HG03378 (cell line): ENCODE measurements around the gene CLCN1.

Experiments used
- ATAC-seq: cut with Tn5 transposase; IDR thresholded peaks from one replicate; pipeline ENCODE4 v1.9.1; 2021; ENCODE audit warnings: mild to moderate bottlenecking, moderate library complexity; ENCODE audit not compliant: unreplicated experiment

The CLCN1 gene

DNA sequence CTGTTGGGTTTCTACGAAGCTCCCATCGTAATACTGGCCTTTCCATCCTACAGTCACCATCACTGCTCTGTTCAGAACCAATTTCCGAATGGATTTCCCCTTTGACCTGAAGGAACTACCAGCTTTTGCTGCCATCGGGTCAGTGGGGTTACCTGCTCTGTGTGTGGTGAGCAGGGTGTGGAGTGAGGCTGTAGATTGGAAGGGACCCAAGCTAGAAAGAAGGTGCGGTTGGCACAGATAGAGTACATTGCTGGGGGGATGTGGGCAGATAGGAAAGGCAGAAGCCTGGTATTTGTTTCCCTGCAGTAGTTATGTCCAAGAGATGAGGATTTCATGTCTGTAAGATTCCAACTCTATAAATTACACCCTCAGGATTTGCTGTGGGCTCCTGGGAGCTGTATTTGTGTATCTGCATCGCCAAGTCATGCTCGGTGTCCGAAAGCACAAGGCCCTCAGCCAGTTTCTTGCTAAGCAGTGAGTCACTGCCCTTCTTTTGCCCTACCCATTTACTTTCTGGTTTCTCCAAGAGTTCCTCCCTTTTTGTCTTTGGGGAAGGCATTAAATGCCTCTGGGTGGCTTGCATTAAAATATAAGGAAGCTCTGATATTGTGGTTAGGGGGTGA is 15.4 kb downstream of the CLCN1 start:
- no peak for ATAC-seq

DNA sequence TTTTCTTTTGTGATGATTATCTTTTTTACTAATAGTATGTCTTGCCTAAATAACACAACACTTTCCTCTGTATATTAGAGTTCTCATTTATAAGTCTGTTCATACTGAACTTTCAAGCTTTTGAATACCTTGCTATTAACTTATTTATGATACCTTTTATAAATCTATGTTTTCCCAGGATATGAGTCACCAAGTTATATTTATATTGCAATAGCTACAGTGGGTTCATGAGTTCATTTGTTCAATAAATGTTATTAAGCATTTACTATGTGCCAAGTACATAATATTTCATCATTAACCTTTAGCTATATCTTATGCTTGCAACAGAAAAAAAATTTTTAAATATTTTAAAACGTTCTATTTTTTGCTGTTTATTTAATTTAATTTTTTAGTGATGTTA is 18.3 kb downstream of the CLCN1 start:
- no peak for ATAC-seq

DNA sequence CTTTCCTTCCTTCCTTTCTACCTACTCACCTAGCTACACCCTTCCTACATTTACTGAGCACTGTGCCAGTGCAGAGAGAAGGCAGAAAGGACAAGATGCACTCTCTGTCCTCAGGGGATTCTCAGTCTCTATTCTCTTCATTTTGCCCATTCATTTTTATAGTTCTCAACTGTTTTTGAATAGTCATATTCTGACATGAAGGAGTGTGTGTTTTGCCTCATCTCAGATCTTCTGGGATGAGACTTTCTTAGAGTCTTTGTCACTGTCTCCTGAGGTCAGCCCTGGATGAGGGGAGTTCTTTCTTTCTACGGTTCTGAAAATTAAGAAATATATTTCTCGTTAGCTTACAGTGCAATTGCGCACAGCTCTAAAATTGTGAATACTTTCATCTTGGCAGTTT is 21.3 kb downstream of the CLCN1 start:
- ATAC-seq = no peak

DNA sequence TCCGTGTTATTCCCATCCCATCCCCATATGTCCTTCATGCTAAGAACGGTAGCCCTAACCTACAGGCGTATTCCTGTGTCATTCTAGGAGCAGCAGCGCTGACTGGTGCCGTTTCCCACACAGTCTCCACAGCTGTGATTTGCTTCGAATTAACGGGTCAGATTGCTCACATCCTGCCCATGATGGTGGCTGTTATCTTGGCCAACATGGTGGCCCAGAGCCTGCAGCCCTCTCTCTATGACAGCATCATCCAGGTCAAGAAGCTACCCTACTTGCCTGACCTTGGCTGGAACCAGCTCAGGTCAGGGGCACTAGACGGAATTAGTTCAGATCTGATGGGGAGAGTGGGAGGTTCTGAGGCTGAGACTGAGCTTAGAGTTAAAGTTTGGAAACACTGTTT is 25.9 kb downstream of the CLCN1 start:
- ATAC-seq = no peak

DNA sequence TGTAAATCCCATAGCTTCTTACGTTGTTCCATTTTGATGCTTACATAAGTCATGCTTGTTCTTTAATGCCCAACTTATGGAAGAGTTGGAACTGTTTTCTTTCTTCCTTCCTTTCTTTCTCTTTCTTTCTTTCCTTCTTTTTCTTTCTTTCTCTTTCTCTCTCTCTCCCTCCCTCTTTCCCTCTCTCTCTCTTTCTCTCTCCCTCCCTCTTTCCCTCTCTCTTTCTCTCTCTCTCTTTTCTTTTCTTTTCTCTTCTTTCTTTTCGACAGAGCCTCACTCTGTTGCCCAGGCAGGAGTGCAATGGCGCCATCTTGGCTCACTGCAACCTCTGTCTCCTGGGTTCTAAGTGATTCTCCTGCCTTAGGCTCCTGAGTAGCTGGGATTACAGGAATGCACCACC is 27.7 kb downstream of the CLCN1 start:
- ATAC-seq = no peak

DNA sequence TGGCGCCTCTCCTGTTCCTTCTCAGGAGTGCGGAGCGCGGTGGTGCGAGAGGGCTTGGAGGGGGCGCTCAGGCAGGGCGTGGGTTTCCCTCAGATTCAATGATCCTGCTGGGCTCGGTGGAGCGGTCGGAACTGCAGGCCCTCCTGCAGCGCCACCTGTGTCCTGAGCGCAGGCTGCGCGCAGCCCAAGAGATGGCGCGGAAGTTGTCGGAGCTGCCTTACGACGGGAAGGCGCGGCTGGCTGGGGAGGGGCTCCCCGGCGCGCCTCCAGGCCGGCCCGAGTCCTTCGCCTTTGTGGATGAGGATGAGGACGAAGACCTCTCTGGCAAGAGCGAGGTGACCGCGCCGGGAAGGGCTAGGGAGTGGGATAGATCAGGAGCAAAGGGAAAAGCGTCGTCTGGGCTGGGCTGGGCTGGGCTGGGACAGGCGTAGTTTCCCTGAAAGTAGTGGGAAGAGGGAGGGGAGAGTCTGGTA is 29.6 kb downstream of the CLCN1 start:
- no peak for ATAC-seq

DNA sequence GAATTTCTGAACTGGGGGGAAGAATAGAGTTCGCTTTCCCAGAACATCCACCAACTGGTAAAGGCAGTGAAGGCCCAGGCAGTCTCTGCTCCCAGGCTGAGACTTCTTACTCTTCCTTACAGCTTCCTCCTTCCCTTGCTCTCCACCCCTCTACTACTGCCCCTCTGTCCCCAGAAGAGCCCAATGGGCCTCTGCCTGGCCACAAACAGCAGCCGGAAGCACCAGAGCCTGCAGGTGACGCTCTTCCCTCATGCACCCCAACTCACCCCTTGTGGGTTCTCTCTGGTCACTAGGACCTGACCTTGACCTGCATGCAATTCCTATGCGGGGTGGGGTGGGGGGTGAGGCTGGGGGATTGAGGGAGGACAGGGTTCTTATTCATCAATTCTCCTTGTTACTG is 30.1 kb downstream of the CLCN1 start:
- ATAC-seq = no peak

DNA sequence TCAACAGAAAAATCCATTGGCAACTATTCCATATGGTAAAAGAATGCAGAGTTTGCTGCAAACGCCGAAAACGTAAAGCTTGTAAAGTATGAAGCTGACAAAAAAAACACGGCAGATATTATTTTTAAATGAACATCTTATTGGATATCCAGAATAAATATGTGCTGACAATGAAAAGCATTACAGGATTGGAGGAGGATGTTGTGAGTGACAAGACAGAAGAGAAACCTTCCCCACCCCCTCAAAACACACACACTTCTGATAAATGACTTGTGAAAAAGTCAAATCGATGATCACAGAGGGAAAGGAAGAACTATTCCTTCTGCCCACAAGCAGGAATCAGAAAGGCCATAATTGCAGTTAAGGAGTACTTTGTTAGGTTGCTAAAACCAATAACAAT is 32.0 kb downstream of the CLCN1 start:
- no peak for ATAC-seq

DNA sequence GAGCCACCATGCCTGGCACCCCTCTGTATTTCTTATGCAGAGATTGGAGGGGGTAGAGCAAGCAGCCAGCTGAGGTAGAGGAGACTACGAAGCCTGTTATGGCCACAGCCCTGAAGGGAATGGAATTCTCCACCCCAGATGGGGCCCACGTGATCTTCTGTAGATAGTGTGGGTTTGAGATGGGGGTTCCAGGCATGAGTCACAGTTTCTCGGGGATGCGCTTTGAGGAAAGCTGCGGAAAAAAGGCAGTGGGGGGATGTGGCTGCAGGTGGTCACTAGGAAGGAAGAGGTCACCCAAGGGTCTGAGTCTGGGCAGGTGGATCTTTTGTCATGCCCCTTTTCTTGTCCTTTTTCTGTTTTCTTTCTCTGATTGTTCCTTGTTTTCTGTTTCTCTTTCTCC is 35.1 kb downstream of the CLCN1 start:
- ATAC-seq = no peak

DNA sequence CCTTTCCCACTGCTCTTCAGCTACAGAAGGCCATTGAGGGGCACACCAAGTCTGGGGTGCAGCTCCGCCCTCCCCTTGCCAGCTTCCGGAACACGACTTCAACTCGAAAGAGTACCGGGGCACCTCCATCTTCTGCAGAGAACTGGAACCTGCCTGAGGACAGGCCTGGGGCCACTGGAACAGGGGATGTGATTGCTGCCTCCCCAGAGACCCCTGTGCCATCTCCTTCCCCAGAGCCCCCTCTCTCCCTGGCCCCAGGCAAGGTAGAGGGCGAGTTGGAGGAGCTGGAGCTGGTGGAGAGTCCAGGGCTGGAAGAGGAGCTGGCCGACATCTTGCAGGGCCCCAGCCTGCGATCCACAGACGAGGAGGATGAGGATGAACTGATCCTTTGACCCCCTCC is 35.7 kb downstream of the CLCN1 start:
- ATAC-seq = no peak

DNA sequence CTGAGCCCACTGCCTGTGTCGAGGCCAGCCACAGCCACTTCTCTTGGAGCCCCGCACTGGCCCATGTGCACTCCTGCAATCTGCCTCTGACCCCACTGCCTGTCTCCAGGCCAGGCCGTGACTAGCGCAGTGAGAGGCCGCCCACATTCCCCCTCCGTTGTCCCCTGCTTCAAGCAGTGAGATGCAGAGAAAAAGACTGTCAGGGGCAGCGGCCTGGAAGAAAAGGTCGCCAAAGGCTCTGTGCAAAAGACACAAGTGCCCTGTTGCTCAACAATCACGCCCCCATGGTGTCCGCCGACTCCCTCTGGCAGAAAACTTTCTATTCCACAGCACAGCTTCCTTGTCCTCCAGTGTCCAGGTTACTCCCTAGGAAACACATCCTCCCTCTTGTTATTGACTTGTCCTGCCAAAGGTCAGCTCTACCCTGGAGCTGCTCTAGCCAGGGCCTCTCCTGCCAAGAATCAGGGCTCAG is 36.7 kb downstream of the CLCN1 start:
- ATAC-seq = no peak

DNA sequence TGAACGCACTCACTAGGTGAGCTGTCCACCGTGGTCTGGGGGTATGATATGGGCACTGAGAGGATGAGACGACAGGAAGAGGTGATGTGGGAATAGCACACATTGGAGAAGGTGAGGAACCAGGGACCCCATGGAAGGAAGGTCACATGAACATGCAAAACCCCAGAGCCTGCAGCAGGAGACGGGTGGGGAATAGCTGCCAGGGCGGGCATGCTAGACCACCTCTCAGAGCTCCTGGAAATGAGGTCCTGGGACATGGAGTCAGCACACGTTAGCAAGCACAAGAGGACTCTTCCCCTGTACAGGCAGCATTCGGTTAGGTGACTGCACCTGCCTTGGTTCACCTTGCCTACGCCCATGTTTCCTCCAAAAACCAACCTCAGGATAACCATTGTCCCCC is 38.5 kb downstream of the CLCN1 start:
- ATAC-seq = no peak

DNA sequence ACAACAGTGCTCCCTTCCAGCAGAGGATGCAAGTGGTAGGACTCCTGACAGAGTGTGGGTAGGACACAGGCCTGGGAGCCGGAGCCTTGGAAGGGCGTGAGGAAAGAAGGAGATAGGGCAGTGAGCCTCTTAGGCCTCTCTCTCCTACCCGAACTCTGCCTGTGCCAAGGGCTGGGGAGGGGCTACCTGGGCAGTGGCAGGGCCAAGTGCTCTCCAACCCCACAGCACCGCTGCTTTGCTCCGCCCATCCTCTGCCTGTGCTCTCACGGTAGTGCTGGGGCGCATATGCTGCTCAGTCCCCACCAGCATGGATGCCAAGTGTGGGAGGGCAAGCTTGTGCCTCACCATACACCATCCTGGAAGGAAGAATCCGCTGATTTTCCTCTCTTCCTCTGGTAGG is 39.1 kb downstream of the CLCN1 start:
- no peak for ATAC-seq

DNA sequence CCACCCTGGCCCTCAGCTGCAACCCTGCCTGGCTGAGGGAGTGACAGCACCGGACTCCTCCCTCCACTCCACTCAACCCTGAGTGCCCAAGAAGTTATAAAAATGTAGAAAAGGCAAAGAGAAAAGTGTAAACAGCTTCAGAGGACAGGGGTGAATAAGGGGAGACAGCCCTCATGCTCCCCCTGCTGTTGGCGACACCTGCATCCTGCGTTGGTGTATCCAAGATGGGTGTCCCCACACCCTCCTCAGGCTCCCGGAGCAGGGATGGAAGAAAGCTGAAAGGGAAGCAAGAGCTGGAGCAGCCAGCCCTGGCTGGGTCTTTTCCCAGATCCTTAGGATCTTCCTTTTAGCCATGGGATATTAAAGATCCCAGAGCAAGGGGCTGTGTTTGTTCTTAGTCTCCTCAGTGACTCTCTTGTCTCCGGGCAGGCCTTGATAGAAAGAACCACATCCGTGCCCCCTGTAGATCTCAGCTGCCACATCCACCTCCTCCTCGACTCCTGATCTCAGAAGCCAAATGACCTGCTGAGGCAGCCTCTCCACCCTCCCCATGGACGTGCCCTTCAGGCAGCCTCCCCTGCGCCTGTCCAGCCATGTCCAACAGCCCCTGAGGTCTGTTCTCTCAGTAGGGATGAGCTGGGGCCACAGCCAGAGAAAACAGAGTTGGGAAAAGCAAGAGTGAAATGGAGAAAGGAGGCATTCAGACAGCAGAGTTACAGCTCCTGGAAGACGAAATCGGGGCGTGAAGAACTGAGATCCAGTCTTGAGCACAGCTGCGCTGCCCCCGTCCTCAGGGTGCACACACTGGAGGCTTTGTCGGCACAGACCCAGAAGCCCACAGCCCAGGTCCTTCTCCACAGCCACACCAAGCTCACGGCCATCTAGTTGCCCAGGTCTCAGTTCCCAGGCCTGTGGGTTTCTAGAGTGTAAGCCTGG is 39.8 kb downstream of the CLCN1 start:
- ATAC-seq = no peak

DNA sequence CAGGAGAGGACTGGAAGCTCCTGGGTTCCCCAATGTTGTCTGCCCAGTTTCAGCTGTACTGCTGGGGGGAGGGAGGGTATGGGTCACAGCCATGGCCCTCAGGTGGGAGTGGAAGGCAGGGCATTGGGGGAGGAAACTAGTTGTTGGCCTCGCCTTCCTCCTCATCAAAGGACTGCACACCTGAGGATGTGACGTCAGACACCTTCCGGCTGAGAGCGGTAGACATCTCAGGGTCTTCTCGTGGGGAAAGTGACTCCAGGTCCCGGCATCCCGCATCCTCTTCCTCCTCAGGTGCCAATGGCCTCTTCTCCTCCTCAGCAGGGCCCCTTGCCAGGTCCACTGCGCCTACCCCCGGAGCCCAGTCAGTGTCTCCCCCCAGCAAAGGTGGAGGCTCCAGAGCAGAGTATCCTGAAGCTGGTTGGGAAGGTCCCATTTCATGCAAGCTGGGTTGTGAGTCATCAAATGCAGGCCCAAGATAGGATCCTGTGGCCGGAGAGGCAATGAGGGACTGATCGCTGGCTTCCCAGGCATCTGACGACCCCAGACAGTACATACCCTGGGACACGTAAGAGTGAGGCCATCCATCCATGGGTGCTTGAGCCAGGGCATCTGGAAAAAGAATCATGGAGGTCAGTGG is 40.6 kb downstream of the CLCN1 start:
- ATAC-seq = no peak

DNA sequence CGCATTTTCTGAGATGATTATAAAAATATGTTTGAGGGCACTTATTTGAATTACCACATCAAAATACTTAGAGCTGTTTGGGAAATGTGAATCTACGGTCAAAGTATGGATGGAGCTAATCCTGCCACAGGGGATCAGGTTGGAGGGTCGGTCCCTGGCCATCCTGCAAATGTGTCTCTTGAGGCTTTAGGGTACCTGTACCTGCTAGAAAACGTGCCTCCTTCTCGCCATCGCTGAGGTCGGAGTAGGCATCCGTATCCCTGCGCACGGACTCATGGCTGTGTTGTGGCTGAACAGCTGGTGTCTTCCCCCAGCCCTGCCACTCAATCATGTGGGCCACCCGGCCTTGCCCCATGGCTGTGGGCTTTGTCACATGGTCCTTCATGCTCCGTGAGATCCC is 42.7 kb downstream of the CLCN1 start:
- no peak for ATAC-seq

DNA sequence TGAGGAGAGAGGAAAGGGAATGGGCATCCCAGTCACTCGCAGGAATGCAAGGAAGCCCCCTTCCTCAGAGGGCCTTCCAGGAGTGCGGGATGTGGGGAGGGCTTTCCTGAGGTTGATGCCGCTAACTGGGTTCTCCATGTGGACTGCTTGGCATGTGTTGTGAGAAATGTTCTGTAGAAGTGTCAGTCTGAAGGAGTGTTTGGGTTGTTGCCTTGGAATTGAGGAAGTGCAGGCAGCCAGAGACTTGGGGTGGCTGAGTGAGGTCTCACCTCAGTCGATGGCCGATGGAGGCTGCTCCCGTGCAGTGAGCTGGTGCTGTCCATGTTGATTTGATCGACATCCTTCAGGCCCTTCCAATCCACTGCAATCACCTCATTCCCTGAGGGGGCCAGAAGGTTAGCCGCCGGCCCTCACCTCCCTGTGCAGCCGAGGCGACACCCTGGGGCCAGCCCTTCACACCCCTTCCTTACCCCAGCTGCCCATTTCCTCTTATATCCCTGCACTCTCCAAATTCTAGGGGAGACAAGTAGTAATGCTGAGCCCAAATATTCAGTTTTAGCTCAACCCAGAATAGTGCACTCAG is 44.0 kb downstream of the CLCN1 start:
- no peak for ATAC-seq

DNA sequence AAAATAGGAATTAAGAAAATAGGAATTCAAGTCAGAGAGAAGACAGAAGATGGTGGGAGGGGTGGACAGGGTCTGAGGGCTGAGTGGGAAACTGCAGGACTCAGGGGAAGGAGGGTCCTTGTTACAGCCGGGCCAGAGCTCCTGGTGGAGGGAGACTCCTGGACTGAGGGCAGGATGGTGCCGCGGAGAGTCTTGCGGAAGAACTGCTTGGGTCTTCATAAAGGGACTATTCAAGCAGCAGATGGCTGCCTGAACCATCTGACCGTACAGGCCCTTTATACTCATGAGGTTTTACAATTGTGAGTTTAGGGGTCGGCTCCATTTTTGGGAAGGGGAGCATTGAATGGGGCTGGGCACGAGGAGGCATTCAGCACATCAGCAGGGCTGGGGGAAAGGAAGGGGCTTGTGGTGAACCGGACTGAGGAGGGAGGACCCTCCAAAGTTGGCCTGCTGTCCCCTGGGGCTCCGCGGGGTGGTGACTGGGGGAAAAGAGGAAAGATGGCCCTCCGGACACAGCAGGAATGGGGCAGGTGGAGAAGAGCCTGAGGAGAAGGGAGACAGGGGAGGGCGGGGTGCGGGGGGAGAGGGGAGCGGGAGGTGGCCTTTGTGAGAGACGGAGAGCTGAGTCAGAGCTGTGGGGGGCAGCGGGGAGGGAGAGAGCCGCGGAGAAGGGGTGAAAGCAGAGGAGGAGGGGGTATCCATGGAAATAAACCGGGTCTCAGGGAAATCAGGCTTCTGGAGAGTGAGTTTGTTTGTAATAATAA is 45.1 kb downstream of the CLCN1 start:
- no peak for ATAC-seq

DNA sequence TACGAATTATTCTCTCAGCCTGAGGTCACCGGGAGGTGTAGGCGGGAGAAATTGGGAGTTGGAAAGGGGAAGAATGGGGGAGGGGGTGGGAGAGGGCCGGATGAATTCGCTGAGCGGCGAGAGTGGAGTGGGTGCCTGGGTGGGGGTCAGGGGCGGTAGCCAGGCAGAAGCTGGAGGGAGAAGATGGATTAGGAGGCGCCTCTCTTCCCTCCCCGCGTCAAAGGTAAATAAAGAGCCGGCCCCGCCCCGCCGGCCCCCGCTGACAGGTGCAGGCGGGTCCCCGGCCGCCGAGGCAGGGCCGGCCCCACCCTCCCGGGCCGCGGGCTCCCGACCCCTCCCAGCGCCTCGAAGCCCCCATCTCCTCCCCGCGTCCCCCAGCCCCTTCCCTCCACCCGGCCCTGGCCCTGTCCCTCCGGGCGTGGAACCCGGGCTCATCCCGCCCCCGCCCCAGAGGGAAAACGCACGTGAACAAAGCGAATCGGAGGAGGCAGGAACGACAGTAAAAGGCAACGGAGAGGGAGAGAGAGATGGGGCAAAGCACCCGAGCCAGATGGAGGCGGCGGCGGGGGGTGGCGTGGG is 45.7 kb downstream of the CLCN1 start:
- ATAC-seq = no peak
